Calu3 (cell line): ENCODE results near the gene CELF5. TPM values are rescaled to one million over a fixed set of nuclear protein-coding genes. Genes with fewer than 3 reads are reported as not detected.
"Not testable (repeated sequence)": the region's sequence is repeated elsewhere in the genome, so short reads cannot be mapped to it uniquely, and the experiment has no call there.

Experiments
- BruUV-seq: library from RNA; stranded (reverse); fragments of 400-500 nt; replicated peaks from 2 replicates; lab custom pipeline; 2021; lab: Mats Ljungman, UMichigan
- CTCF ChIA-PET: fragments of 300-600 bp; sonication (Branson Sonifier 250); formaldehyde crosslinking; loops from one replicate; lab custom pipeline; 2022; ENCODE audit warnings: antibody characterized with exemption; lab: Charles Lee
- DNase-seq: peaks from one replicate; pipeline ENCODE4 v3.0.0; 2022
- H3K27ac Mint-ChIP-seq: one replicate; pipeline ENCODE4 v1.8.0; 2022; ENCODE audit warnings: mixed read lengths; ENCODE audit not compliant: unreplicated experiment
- H3K27me3 Mint-ChIP-seq: one replicate; pipeline ENCODE4 v1.8.0; 2022; ENCODE audit warnings: mixed read lengths; ENCODE audit not compliant: unreplicated experiment
- H3K36me3 Mint-ChIP-seq: one replicate; pipeline ENCODE4 v1.8.0; 2022; ENCODE audit warnings: mild to moderate bottlenecking, moderate library complexity, mixed read lengths; ENCODE audit not compliant: insufficient read depth, unreplicated experiment
- H3K4me1 Mint-ChIP-seq: one replicate; pipeline ENCODE4 v1.8.0; 2022; ENCODE audit warnings: mild to moderate bottlenecking, low read depth, mixed read lengths; ENCODE audit not compliant: unreplicated experiment
- H3K4me3 Mint-ChIP-seq: one replicate; pipeline ENCODE4 v1.8.0; 2022; ENCODE audit warnings: mild to moderate bottlenecking, low read depth, moderate library complexity, mixed read lengths; ENCODE audit not compliant: unreplicated experiment
- H3K9me3 Mint-ChIP-seq: one replicate; pipeline ENCODE4 v1.8.0; 2022; ENCODE audit warnings: low read depth, mixed read lengths; ENCODE audit not compliant: unreplicated experiment
- CTCF ChIP-seq: fragments of 200-600 bp; IDR thresholded peaks from one replicate; pipeline ENCODE4 v1.8.0; 2022; ENCODE audit warnings: antibody characterized with exemption; ENCODE audit not compliant: unreplicated experiment
- intact Hi-C: fragments of 100-400 bp; cut with micrococcal nuclease; formaldehyde crosslinking; loops from one replicate; pipeline ENCODE4 v1.10.0; 2022; ENCODE audit not compliant: unreplicated experiment
- total RNA-seq: library from RNA; stranded (reverse); gene quantifications from 2 replicates; pipeline ENCODE4 v1.2.3, GENCODE V29; 2022

The CELF5 gene
- total RNA-seq, 1 experiment from 2014 or later, result 0.40 TPM

GRCh38 chr19:3328743-3329142 lies 104.3 kb downstream of the CELF5 start:
- BruUV-seq, result no TSS peak
- CTCF ChIA-PET, result interaction anchor here (3.1 kb wide), 1 partner anchor 101 kb away, joined by 11 read pairs; no protein-coding TSS in a partner anchor

GRCh38 chr19:3330047-3330446 lies 105.6 kb downstream of the CELF5 start:
- intact Hi-C loops, result no loop called here
- no peak for DNase-seq
- H3K4me1 Mint-ChIP-seq, result no peaks in the 10 kb centered on the region
- no TSS peak for BruUV-seq
- H3K9me3 Mint-ChIP-seq, result no peaks in the 10 kb centered on the region
- H3K4me3 Mint-ChIP-seq, result no peak overlapping the region
- H3K27ac Mint-ChIP-seq, result no peak overlapping the region
- H3K27me3 Mint-ChIP-seq, result peaks cover 24% of the 10 kb centered on the region
- no peaks in the 10 kb centered on the region for H3K36me3 Mint-ChIP-seq
- CTCF ChIA-PET, result no interaction called here
- no peak for TF ChIP-seq CTCF

More at GRCh38 chr19:3328743-3329142, 104.3 kb downstream of the CELF5 start:
- H3K27ac Mint-ChIP-seq, result no peak overlapping the region
- intact Hi-C loops, result no loop called here
- no peak overlapping the region for H3K4me3 Mint-ChIP-seq
- H3K27me3 Mint-ChIP-seq, result peaks cover 22% of the 10 kb centered on the region
- TF ChIP-seq CTCF, result no peak
- H3K4me1 Mint-ChIP-seq, result no peaks in the 10 kb centered on the region
- no peak for DNase-seq
- no peaks in the 10 kb centered on the region for H3K36me3 Mint-ChIP-seq
- no peaks in the 10 kb centered on the region for H3K9me3 Mint-ChIP-seq

GRCh38 chr19:3332232-3332631 lies 107.8 kb downstream of the CELF5 start:
- H3K4me1 Mint-ChIP-seq, intact Hi-C loops, H3K36me3 Mint-ChIP-seq, DNase-seq, H3K4me3 Mint-ChIP-seq, H3K27ac Mint-ChIP-seq, H3K9me3 Mint-ChIP-seq, CTCF ChIA-PET, BruUV-seq: not testable (repeated sequence)
- H3K27me3 Mint-ChIP-seq, result peaks cover 24% of the 10 kb centered on the region

- no peak for TF ChIP-seq CTCF
- CTCF ChIA-PET, result no interaction called here
- H3K36me3 Mint-ChIP-seq, result no peaks in the 10 kb centered on the region
- peaks cover 24% of the 10 kb centered on the region for H3K27me3 Mint-ChIP-seq
- intact Hi-C loops, result no loop called here
- DNase-seq, result no peak
- BruUV-seq, result no TSS peak
- no peak overlapping the region for H3K4me3 Mint-ChIP-seq
- no peaks in the 10 kb centered on the region for H3K4me1 Mint-ChIP-seq
- no peak overlapping the region for H3K27ac Mint-ChIP-seq
- H3K9me3 Mint-ChIP-seq, result no peaks in the 10 kb centered on the region
These were observed 108.6 kb downstream of the CELF5 start for GRCh38 chr19:3333020-3333583.

- CTCF ChIA-PET, result no interaction called here
- Mint-ChIP-seq H3K27ac (no peak overlapping the region), H3K4me1 (no peaks in the 10 kb centered on the region), H3K27me3 (peaks cover 24% of the 10 kb centered on the region), H3K9me3 (no peaks in the 10 kb centered on the region), H3K4me3 (no peak overlapping the region), H3K36me3 (peaks cover 2% of the 10 kb centered on the region)
- no TSS peak for BruUV-seq
- no peak for DNase-seq
- intact Hi-C loops, result no loop called here
- TF ChIP-seq CTCF, result no peak
These were observed 109.2 kb downstream of the CELF5 start for GRCh38 chr19:3333662-3334061.

GRCh38 chr19:3334749-3335430 lies 110.4 kb downstream of the CELF5 start:
- H3K9me3 Mint-ChIP-seq, BruUV-seq, H3K36me3 Mint-ChIP-seq, intact Hi-C loops, H3K4me1 Mint-ChIP-seq, H3K27ac Mint-ChIP-seq, H3K4me3 Mint-ChIP-seq, DNase-seq: not testable (repeated sequence)
- CTCF ChIA-PET, result interaction anchor here (0.6 kb wide), 1 partner anchor 170 kb away, joined by 6 read pairs; no protein-coding TSS in a partner anchor
- peaks cover 24% of the 10 kb centered on the region for H3K27me3 Mint-ChIP-seq
